Uterus (tissue), 2 donors: Measurements from ENCODE around the gene KLRF2.

Experiments used
- CTCF ChIP-seq, 4 experiments: fragments of 200-600 bp in 2 of 4; fragments of 450-650 bp in 2 of 4; sonication (generic) in 2 of 4; IDR thresholded peaks; one replicate each; pipeline ENCODE4 v1.5.1; 2016 to 2019; ENCODE audit warnings: antibody characterized with exemption in 4 of 4, mild to moderate bottlenecking in 2 of 4, moderate library complexity in 1 of 4
- POLR2A ChIP-seq, 2 donors: fragments of 450-650 bp; IDR thresholded peaks; one replicate each; pipeline ENCODE4 v1.6.1; 2016; ENCODE audit warnings: antibody characterized with exemption in 2 of 2, mild to moderate bottlenecking in 1 of 2, moderate library complexity in 1 of 2

- TF ChIP-seq CTCF (IDR thresholded peaks at IDR 0.05) (no peak), POLR2A (IDR thresholded peaks at IDR 0.05) (no peak)
These were observed at the start of gene KLRF2 for GRCh38 chr12:9881246-9881645.
